Fibroblast of villous mesenchyme (primary cell): ENCODE data around the gene MYO3B. TPM values are rescaled to one million over a fixed set of nuclear protein-coding genes. Genes with fewer than 3 reads are reported as not detected.

Source experiments
- DNase-seq: peaks from one replicate; pipeline ENCODE4 v3.0.0-alpha.2; 2010; ENCODE audit warnings: low read depth
- H3K4me3 ChIP-seq: 2 replicates; pipeline ENCODE4 v1.5.1; 2011; ENCODE audit warnings: low read depth, mild to moderate bottlenecking, low read length
- CTCF ChIP-seq: IDR thresholded peaks from 2 replicates; pipeline ENCODE4 v1.5.1; 2012; ENCODE audit warnings: low read depth, mild to moderate bottlenecking, low read length; ENCODE audit not compliant: insufficient read depth
- total RNA-seq: library from RNA; depleted of rRNA; stranded (reverse); fragments of >200 nt; gene quantifications from 2 replicates; pipeline ENCODE4 v1.2.3, GENCODE V29; 2012

Gene MYO3B
- total RNA-seq, 1 donor = under 0.01 TPM

GRCh38 chr2:170252414-170252813 lies 74.5 kb downstream of the MYO3B start:
- H3K4me3 ChIP-seq = no peak overlapping the region
- no peak for TF ChIP-seq CTCF
- no peak for DNase-seq

- no peak for DNase-seq
- H3K4me3 ChIP-seq = no peak overlapping the region
Measured at GRCh38 chr2:170253721-170254230, 75.8 kb downstream of the MYO3B start.

GRCh38 chr2:170254293-170254732 lies 76.4 kb downstream of the MYO3B start:
- no peak for TF ChIP-seq CTCF
- no peak for DNase-seq
- H3K4me3 ChIP-seq = no peak overlapping the region

More at GRCh38 chr2:170253721-170254230, 75.8 kb downstream of the MYO3B start:
- no peak for TF ChIP-seq CTCF

- TF ChIP-seq CTCF = no peak
- no peak overlapping the region for H3K4me3 ChIP-seq
- no peak for DNase-seq
Measured at GRCh38 chr2:170255137-170255536, 77.2 kb downstream of the MYO3B start.

GRCh38 chr2:170255971-170256370 lies 78.0 kb downstream of the MYO3B start:
- no peak for TF ChIP-seq CTCF
- DNase-seq = no peak

GRCh38 chr2:170258382-170258781 lies 80.4 kb downstream of the MYO3B start:
- DNase-seq = no peak
- no peak overlapping the region for H3K4me3 ChIP-seq
- TF ChIP-seq CTCF = no peak

More at GRCh38 chr2:170255971-170256370, 78.0 kb downstream of the MYO3B start:
- H3K4me3 ChIP-seq = no peak overlapping the region

- no peak for DNase-seq
- no peak for TF ChIP-seq CTCF
- H3K4me3 ChIP-seq = no peak overlapping the region
Measured at GRCh38 chr2:170260188-170260587, 82.2 kb downstream of the MYO3B start.
